Neuronal stem cell (in vitro differentiated cells): ENCODE measurements around the gene ADIRF.
A peak's percentile ranks its signal among the peaks of the same experiment; 100 is the strongest.

Experiments
- DNase-seq: peaks from one replicate; pipeline ENCODE4 v3.0.0-alpha.2; 2013; ENCODE audit warnings: low spot score
- H2AFZ ChIP-seq: one replicate; pipeline ENCODE4 v1.6.1; 2013; ENCODE audit warnings: mild to moderate bottlenecking, low read length, inconsistent platforms
- H2AK5ac ChIP-seq: 2 replicates; pipeline ENCODE4 v1.6.1; 2013; ENCODE audit warnings: low read depth, mild to moderate bottlenecking, inconsistent platforms, low read length, moderate library complexity, mixed read lengths
- H2BK120ac ChIP-seq: 2 replicates; pipeline ENCODE4 v1.6.1; 2013; ENCODE audit warnings: low read depth, mild to moderate bottlenecking, inconsistent platforms, low read length, moderate library complexity, mixed read lengths
- H2BK12ac ChIP-seq: one replicate; pipeline ENCODE4 v1.6.1; 2013; ENCODE audit warnings: low read length, inconsistent platforms
- H2BK15ac ChIP-seq: 2 replicates; pipeline ENCODE4 v1.6.1; 2013; ENCODE audit warnings: mild to moderate bottlenecking, low read length, inconsistent platforms, mixed read lengths
- H2BK5ac ChIP-seq: one replicate; pipeline ENCODE4 v1.6.1; 2013; ENCODE audit warnings: inconsistent platforms, mild to moderate bottlenecking, low read length, moderate library complexity
- H3K14ac ChIP-seq: one replicate; pipeline ENCODE4 v1.6.1; 2013; ENCODE audit warnings: low read length, inconsistent platforms
- H3K18ac ChIP-seq: 2 replicates; pipeline ENCODE4 v1.6.1; 2013; ENCODE audit warnings: low read length, inconsistent platforms
- H3K23ac ChIP-seq: 2 replicates; pipeline ENCODE4 v1.6.1; 2013; ENCODE audit warnings: low read depth, mild to moderate bottlenecking, mixed read lengths, low read length, inconsistent platforms; ENCODE audit not compliant: poor library complexity
- H3K27ac ChIP-seq: replicated peaks from 3 replicates; pipeline ENCODE4 v1.5.1; 2013; ENCODE audit warnings: low read length, inconsistent platforms
- H3K27me3 ChIP-seq, 3 experiments: 2 replicates each; pipeline ENCODE4 v1.6.1; 2013; ENCODE audit warnings: low read length in 3 of 3, mild to moderate bottlenecking in 2 of 3, inconsistent platforms in 1 of 3, low read depth in 1 of 3, mixed read lengths in 1 of 3, moderate library complexity in 1 of 3; ENCODE audit not compliant: control insufficient read depth in 3 of 3, insufficient read depth in 3 of 3
- H3K36me3 ChIP-seq, 2 donors: replicated peaks in 1 of 2; 2 replicates each; pipeline ENCODE4 v1.6.1; 2013; ENCODE audit warnings: low read length in 2 of 2; ENCODE audit not compliant: control insufficient read depth in 2 of 2, insufficient read depth in 2 of 2
- H3K4ac ChIP-seq: 2 replicates; pipeline ENCODE4 v1.6.1; 2013; ENCODE audit warnings: inconsistent platforms, mild to moderate bottlenecking, low read length, moderate library complexity
- H3K4me1 ChIP-seq, 2 donors: 1 replicate in 1 of 2; 2 replicates in 1 of 2; pipeline ENCODE4 v1.6.1; 2013; ENCODE audit warnings: low read length in 2 of 2, low read depth in 1 of 2; ENCODE audit not compliant: control insufficient read depth in 2 of 2, insufficient read depth in 1 of 2
- H3K4me2 ChIP-seq: one replicate; pipeline ENCODE4 v1.6.1; 2013; ENCODE audit warnings: mild to moderate bottlenecking, low read length, inconsistent platforms; ENCODE audit not compliant: insufficient read depth, poor library complexity, severe bottlenecking
- H3K4me3 ChIP-seq, 2 donors: 2 replicates each; pipeline ENCODE4 v1.5.1; 2013; ENCODE audit warnings: low read length in 2 of 2, mild to moderate bottlenecking in 2 of 2, inconsistent platforms in 1 of 2, moderate library complexity in 1 of 2
- H3K79me1 ChIP-seq: one replicate; pipeline ENCODE4 v1.6.1; 2013; ENCODE audit warnings: low read depth, mild to moderate bottlenecking, inconsistent platforms, low read length, moderate library complexity
- H3K9ac ChIP-seq: one replicate; pipeline ENCODE4 v1.6.1; 2013; ENCODE audit warnings: mild to moderate bottlenecking, low read depth, low read length, inconsistent platforms; ENCODE audit not compliant: poor library complexity
- H3K9me3 ChIP-seq, 2 donors: replicated peaks in 1 of 2; 2 replicates each; pipeline versions ENCODE3 to v1.6.1; 2013; ENCODE audit warnings: low read length in 2 of 2, mild to moderate bottlenecking in 2 of 2, inconsistent platforms in 1 of 2, low read depth in 1 of 2, mixed read lengths in 1 of 2, moderate library complexity in 1 of 2; ENCODE audit not compliant: control insufficient read depth in 2 of 2, insufficient read depth in 1 of 2
- H4K8ac ChIP-seq: one replicate; pipeline ENCODE4 v1.6.1; 2013; ENCODE audit warnings: low read depth, mild to moderate bottlenecking, inconsistent platforms, low read length, moderate library complexity
- H4K91ac ChIP-seq: one replicate; pipeline ENCODE4 v1.6.1; 2013; ENCODE audit warnings: low read length, low read depth, mild to moderate bottlenecking, inconsistent platforms; ENCODE audit not compliant: poor library complexity
- WGBS, 2 donors: extraction: QIAGEN DNeasy Blood & Tissue Kit; methylation state at CpG; one replicate each; pipeline ENCODE4 v1.1.7; 2013; ENCODE audit warnings: missing lambda C conversion rate in 2 of 2, mixed read lengths in 1 of 2; ENCODE audit not compliant: insufficient read length in 2 of 2, insufficient replicate concordance in 1 of 2; ENCODE audit errors: extremely low coverage in 2 of 2; 5-methylcytosine and 5-hydroxymethylcytosine counted together

The ADIRF gene

GRCh38 chr10:86969421-86970041, 1.2 kb downstream of the ADIRF start:
- peak overlapping the region; percentile 1 for H3K27ac ChIP-seq
- whole genome bisulfite sequencing, 2 donors = no CpG with 5 or more reads among the region's 8 CpGs
- H3K4ac ChIP-seq = no peak overlapping the region
- DNase-seq = no peak
- no peaks in the 10 kb centered on the region for H3K36me3 ChIP-seq
- peak overlapping the region; percentile 96 for H3K18ac ChIP-seq
- H3K79me1 ChIP-seq = no peaks in the 10 kb centered on the region
- peaks cover 15 to 27% of the 10 kb centered on the region in 2 donors for H3K4me1 ChIP-seq
- peak overlapping the region; percentile 56 for H3K9ac ChIP-seq
- H3K14ac ChIP-seq = peak overlapping the region; percentile 72
- peak overlapping the region; percentile 78 for H2BK15ac ChIP-seq
- peak overlapping the region; percentile 79 for H3K4me2 ChIP-seq
- H4K91ac ChIP-seq = no peak overlapping the region
- peak overlapping the region; percentile 34 for H3K23ac ChIP-seq
- H2BK120ac ChIP-seq = no peak overlapping the region
- peak overlapping the region; percentile 36 for H2BK12ac ChIP-seq
- no peak overlapping the region for H3K4me3 ChIP-seq
- H4K8ac ChIP-seq = peak overlapping the region; percentile 58
- peaks cover 0 to 6% of the 10 kb centered on the region in 2 donors for H3K9me3 ChIP-seq
- peak overlapping the region; percentile 19 for H2BK5ac ChIP-seq
- H2AK5ac ChIP-seq = peak overlapping the region; percentile 99
- H3K27me3 ChIP-seq = peaks cover 0 to 8% (median 0%) of the 10 kb centered on the region in 3 experiments
- peak overlapping the region; percentile 91 for H2AFZ ChIP-seq

- Histone ChIP-seq H3K23ac (peak overlapping the region; percentile 38), H3K9ac (peak overlapping the region; percentile 70), H3K27me3 (peaks cover 0 to 8% (median 0%) of the 10 kb centered on the region in 3 experiments), H3K4me1 (peaks cover 15 to 27% of the 10 kb centered on the region in 2 donors), H3K4ac (no peak overlapping the region), H2BK5ac (peak overlapping the region; percentile 76), H2BK12ac (no peak overlapping the region), H2AK5ac (peak overlapping the region; percentile 99), H3K9me3 (peaks cover 0 to 6% of the 10 kb centered on the region in 2 donors), H3K18ac (peak overlapping the region; percentile 96), H2AFZ (peak overlapping the region; percentile 91), H3K4me2 (peak overlapping the region; percentile 79), H3K36me3 (no peaks in the 10 kb centered on the region), H3K14ac (peak overlapping the region; percentile 14), H4K91ac (no peak overlapping the region), H2BK120ac (no peak overlapping the region), H2BK15ac (peak overlapping the region; percentile 90), H4K8ac (no peak overlapping the region), H3K79me1 (no peaks in the 10 kb centered on the region), H3K4me3 (peak overlapping the region in 1 of 2 donors; percentile 79), H3K27ac (peak overlapping the region; percentile 47)
- no CpG with 5 or more reads among the region's 30 CpGs for WGBS, 2 donors
- DNase-seq = no peak
Observed at GRCh38 chr10:86970162-86970981, 2.1 kb downstream of the ADIRF start.

- Histone ChIP-seq H3K36me3 (no peaks in the 10 kb centered on the region), H3K27ac (no peak overlapping the region), H3K9me3 (peaks cover 0 to 6% of the 10 kb centered on the region in 2 donors), H4K8ac (no peak overlapping the region), H2BK5ac (peak overlapping the region; percentile 76), H2BK120ac (no peak overlapping the region), H3K4ac (no peak overlapping the region), H4K91ac (no peak overlapping the region), H2BK15ac (peak overlapping the region; percentile 90), H2BK12ac (no peak overlapping the region), H3K4me1 (peaks cover 15 to 25% of the 10 kb centered on the region in 2 donors), H2AK5ac (peak overlapping the region; percentile 99), H3K9ac (peak overlapping the region; percentile 47), H3K4me2 (peak overlapping the region; percentile 79), H3K18ac (peak overlapping the region; percentile 96), H3K14ac (no peak overlapping the region), H3K27me3 (peaks cover 0 to 8% (median 0%) of the 10 kb centered on the region in 3 experiments), H2AFZ (peak overlapping the region; percentile 91), H3K23ac (no peak overlapping the region), H3K4me3 (peak overlapping the region in 1 of 2 donors; percentile 79), H3K79me1 (no peaks in the 10 kb centered on the region)
- WGBS, 2 donors = no CpG with 5 or more reads among the region's 20 CpGs
- no peak for DNase-seq
Observed at GRCh38 chr10:86970982-86971231, 2.6 kb downstream of the ADIRF start.
